Measurements from ENCODE around the gene CEACAM1. TPM values are rescaled to one million over a fixed set of nuclear protein-coding genes. Genes with fewer than 3 reads are reported as not detected.

The CEACAM1 gene
- total RNA-seq, 1 experiment from 2014 or later = 2.0 TPM

DNA sequence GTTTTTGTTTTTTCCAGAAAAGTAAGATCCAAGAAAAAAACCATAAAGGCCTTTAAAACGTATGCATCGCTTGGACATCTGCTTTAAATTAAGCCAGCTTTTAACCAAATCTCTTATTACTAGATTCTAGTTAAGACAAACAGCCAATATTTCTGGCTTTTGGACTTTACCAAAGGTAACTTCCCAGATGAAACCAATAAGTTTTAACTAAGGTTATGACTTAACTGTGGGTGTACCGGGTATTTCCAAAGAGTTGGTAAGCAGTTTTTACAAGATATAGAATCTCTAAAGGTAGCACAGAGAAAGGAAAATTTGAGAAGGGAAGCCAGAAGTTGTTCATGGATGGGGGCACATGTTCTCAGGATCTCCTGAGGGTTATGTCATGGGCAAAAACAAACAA, 34.0 kb downstream of the CEACAM1 start (continued):
- TF ChIP-seq, protein P1, sequence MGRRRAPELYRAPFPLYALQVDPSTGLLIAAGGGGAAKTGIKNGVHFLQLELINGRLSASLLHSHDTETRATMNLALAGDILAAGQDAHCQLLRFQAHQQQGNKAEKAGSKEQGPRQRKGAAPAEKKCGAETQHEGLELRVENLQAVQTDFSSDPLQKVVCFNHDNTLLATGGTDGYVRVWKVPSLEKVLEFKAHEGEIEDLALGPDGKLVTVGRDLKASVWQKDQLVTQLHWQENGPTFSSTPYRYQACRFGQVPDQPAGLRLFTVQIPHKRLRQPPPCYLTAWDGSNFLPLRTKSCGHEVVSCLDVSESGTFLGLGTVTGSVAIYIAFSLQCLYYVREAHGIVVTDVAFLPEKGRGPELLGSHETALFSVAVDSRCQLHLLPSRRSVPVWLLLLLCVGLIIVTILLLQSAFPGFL (CRISPR knock-in tag; IDR thresholded peaks at IDR 0.05; ENCODE audit: borderline replicate concordance) = no peak
- TF ChIP-seq PRRX2 (CRISPR knock-in tag; IDR thresholded peaks at IDR 0.05) = no peak

DNA sequence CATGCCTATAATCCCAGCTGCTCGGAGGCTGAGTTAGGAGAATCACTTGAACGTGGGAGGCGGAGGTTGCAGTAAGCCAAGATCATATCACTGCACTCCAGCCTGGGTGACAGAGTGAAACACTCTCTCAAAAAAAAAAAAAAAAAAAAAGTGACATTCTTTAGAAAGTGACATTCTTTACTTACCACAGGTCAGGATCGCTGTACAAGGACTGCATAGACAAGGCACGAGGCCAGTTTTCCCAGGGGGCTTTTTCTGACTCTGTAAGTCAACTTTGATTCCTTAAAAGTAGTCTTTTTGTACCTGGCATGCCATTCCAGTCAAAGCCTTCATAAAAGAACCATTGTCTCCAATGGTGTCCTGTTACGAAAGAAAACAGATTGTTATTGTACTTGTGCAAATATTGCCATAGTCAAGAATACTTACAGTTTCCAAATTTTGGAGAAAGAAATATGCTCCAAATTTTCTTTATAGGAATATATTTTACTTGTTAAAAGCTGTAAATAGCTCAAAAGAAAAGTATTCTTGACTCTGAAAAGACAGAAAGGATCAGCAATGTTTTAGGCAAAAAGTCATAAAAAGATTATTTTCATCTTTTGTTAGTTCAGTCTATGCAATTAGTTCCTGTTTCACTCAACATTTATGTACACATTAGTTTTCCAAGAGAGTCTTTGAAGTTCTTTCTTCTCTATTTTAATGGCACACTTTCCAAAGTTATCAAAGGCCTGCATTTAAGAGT, 39.3 kb downstream of the CEACAM1 start:
- DNase-seq (ENCODE audit: low spot score) = no peak
- peaks cover 20% of the 10 kb centered on the region for H3K4me1 Mint-ChIP-seq
- H3K36me3 Mint-ChIP-seq = no peaks in the 10 kb centered on the region
- POLR2A ChIA-PET = no interaction called here
- H3K27ac Mint-ChIP-seq = no peak overlapping the region
- no peak overlapping the region for H3K4me3 Mint-ChIP-seq
- TF ChIP-seq ETV6 (CRISPR knock-in tag; IDR thresholded peaks at IDR 0.05) (no peak), GRHL2 (CRISPR knock-in tag; IDR thresholded peaks at IDR 0.05; ENCODE audit: insufficient replicate concordance, severe bottlenecking) (no peak), FOXJ3 (CRISPR knock-in tag; IDR thresholded peaks at IDR 0.05; ENCODE audit: borderline replicate concordance) (no peak), KAT7 (CRISPR knock-in tag; IDR thresholded peaks at IDR 0.05; ENCODE audit: borderline replicate concordance) (no peak)
- CTCF ChIA-PET = interaction anchor here (1.7 to 1.9 kb wide), 2 partner anchors 41 to 50 kb away, joined by 5 to 6 read pairs; no protein-coding TSS in a partner anchor
- 0 out of 2 replicates have a peak, but pooled peaks cover 1% of the 10 kb centered on the region for H3K27me3 Mint-ChIP-seq (ENCODE audit: low read depth)
- ATAC-seq = no peak
- no peaks in the 10 kb centered on the region for H3K9me3 Mint-ChIP-seq

DNA sequence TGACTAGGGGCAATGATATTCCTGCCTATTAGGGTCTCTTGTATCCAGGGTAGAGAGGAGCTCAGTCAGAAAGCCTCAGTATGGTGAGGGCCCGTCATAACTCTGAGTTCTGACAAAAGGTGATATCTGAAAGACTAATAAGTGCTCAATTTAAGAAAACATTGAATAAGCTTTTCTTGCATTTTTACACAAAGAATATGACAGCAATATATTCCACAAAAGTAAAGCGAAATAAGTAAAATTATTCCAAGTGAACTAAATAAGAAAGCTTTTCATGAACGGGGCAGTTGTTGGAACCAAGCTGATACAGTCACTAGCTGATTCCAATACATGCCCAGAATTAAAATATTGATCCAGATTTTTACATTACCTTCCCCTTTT, 40.5 kb downstream of the CEACAM1 start:
- Mint-ChIP-seq H3K4me3 (no peak overlapping the region), H3K9me3 (no peaks in the 10 kb centered on the region), H3K36me3 (no peaks in the 10 kb centered on the region), H3K4me1 (peaks cover 20% of the 10 kb centered on the region), H3K27ac (no peak overlapping the region), H3K27me3 (ENCODE audit: low read depth) (no peaks in the 10 kb centered on the region)
- DNase-seq (ENCODE audit: low spot score) = no peak
- ChIA-PET CTCF (interaction anchor here (1.0 to 1.9 kb wide), 7 partner anchors 14 to 63 kb away, joined by 3 to 6 read pairs (median 5); no protein-coding TSS in a partner anchor), POLR2A (no interaction called here)
- TF ChIP-seq KAT7 (CRISPR knock-in tag; IDR thresholded peaks at IDR 0.05; ENCODE audit: borderline replicate concordance) (no peak), CBFB (CRISPR knock-in tag; IDR thresholded peaks at IDR 0.05; ENCODE audit: low read depth) (no peak), FOXK1 (CRISPR knock-in tag; IDR thresholded peaks at IDR 0.05) (no peak), PRRX2 (CRISPR knock-in tag; IDR thresholded peaks at IDR 0.05) (no peak), FOXJ3 (CRISPR knock-in tag; IDR thresholded peaks at IDR 0.05; ENCODE audit: borderline replicate concordance) (no peak), SP1 (CRISPR knock-in tag; conservative IDR thresholded peaks at IDR 0.05) (no peak), GRHL2 (CRISPR knock-in tag; IDR thresholded peaks at IDR 0.05; ENCODE audit: insufficient replicate concordance, severe bottlenecking) (no peak), ATF1 (CRISPR knock-in tag; IDR thresholded peaks at IDR 0.05) (no peak), TEAD4 (CRISPR knock-in tag; IDR thresholded peaks at IDR 0.05) (no peak), CREB1 (CRISPR knock-in tag; IDR thresholded peaks at IDR 0.05) (no peak), CREM (CRISPR knock-in tag; IDR thresholded peaks at IDR 0.05) (no peak), JUN (CRISPR knock-in tag; IDR thresholded peaks at IDR 0.05) (no peak), NFYB (CRISPR knock-in tag; conservative IDR thresholded peaks at IDR 0.05; ENCODE audit: low read depth) (no peak)
- TF ChIP-seq, protein P2, sequence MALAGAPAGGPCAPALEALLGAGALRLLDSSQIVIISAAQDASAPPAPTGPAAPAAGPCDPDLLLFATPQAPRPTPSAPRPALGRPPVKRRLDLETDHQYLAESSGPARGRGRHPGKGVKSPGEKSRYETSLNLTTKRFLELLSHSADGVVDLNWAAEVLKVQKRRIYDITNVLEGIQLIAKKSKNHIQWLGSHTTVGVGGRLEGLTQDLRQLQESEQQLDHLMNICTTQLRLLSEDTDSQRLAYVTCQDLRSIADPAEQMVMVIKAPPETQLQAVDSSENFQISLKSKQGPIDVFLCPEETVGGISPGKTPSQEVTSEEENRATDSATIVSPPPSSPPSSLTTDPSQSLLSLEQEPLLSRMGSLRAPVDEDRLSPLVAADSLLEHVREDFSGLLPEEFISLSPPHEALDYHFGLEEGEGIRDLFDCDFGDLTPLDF (CRISPR knock-in tag; IDR thresholded peaks at IDR 0.05) = no peak
- TF ChIP-seq, protein P3, sequence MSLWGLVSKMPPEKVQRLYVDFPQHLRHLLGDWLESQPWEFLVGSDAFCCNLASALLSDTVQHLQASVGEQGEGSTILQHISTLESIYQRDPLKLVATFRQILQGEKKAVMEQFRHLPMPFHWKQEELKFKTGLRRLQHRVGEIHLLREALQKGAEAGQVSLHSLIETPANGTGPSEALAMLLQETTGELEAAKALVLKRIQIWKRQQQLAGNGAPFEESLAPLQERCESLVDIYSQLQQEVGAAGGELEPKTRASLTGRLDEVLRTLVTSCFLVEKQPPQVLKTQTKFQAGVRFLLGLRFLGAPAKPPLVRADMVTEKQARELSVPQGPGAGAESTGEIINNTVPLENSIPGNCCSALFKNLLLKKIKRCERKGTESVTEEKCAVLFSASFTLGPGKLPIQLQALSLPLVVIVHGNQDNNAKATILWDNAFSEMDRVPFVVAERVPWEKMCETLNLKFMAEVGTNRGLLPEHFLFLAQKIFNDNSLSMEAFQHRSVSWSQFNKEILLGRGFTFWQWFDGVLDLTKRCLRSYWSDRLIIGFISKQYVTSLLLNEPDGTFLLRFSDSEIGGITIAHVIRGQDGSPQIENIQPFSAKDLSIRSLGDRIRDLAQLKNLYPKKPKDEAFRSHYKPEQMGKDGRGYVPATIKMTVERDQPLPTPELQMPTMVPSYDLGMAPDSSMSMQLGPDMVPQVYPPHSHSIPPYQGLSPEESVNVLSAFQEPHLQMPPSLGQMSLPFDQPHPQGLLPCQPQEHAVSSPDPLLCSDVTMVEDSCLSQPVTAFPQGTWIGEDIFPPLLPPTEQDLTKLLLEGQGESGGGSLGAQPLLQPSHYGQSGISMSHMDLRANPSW (CRISPR knock-in tag; conservative IDR thresholded peaks at IDR 0.05; ENCODE audit: low read depth) = no peak
- TF ChIP-seq, protein P4, sequence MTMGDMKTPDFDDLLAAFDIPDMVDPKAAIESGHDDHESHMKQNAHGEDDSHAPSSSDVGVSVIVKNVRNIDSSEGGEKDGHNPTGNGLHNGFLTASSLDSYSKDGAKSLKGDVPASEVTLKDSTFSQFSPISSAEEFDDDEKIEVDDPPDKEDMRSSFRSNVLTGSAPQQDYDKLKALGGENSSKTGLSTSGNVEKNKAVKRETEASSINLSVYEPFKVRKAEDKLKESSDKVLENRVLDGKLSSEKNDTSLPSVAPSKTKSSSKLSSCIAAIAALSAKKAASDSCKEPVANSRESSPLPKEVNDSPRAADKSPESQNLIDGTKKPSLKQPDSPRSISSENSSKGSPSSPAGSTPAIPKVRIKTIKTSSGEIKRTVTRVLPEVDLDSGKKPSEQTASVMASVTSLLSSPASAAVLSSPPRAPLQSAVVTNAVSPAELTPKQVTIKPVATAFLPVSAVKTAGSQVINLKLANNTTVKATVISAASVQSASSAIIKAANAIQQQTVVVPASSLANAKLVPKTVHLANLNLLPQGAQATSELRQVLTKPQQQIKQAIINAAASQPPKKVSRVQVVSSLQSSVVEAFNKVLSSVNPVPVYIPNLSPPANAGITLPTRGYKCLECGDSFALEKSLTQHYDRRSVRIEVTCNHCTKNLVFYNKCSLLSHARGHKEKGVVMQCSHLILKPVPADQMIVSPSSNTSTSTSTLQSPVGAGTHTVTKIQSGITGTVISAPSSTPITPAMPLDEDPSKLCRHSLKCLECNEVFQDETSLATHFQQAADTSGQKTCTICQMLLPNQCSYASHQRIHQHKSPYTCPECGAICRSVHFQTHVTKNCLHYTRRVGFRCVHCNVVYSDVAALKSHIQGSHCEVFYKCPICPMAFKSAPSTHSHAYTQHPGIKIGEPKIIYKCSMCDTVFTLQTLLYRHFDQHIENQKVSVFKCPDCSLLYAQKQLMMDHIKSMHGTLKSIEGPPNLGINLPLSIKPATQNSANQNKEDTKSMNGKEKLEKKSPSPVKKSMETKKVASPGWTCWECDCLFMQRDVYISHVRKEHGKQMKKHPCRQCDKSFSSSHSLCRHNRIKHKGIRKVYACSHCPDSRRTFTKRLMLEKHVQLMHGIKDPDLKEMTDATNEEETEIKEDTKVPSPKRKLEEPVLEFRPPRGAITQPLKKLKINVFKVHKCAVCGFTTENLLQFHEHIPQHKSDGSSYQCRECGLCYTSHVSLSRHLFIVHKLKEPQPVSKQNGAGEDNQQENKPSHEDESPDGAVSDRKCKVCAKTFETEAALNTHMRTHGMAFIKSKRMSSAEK (CRISPR knock-in tag; IDR thresholded peaks at IDR 0.05; ENCODE audit: borderline replicate concordance) = no peak
- TF ChIP-seq, protein P5, sequence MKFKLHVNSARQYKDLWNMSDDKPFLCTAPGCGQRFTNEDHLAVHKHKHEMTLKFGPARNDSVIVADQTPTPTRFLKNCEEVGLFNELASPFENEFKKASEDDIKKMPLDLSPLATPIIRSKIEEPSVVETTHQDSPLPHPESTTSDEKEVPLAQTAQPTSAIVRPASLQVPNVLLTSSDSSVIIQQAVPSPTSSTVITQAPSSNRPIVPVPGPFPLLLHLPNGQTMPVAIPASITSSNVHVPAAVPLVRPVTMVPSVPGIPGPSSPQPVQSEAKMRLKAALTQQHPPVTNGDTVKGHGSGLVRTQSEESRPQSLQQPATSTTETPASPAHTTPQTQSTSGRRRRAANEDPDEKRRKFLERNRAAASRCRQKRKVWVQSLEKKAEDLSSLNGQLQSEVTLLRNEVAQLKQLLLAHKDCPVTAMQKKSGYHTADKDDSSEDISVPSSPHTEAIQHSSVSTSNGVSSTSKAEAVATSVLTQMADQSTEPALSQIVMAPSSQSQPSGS (CRISPR knock-in tag; IDR thresholded peaks at IDR 0.05; ENCODE audit: borderline replicate concordance, low read depth) = no peak
- no peak for ATAC-seq

All from WTC11 (cell line).